ENCODE results near the gene SDCBP2.
A peak's percentile ranks its signal among the peaks of the same experiment; 100 is the strongest.

Gene SDCBP2

DNA sequence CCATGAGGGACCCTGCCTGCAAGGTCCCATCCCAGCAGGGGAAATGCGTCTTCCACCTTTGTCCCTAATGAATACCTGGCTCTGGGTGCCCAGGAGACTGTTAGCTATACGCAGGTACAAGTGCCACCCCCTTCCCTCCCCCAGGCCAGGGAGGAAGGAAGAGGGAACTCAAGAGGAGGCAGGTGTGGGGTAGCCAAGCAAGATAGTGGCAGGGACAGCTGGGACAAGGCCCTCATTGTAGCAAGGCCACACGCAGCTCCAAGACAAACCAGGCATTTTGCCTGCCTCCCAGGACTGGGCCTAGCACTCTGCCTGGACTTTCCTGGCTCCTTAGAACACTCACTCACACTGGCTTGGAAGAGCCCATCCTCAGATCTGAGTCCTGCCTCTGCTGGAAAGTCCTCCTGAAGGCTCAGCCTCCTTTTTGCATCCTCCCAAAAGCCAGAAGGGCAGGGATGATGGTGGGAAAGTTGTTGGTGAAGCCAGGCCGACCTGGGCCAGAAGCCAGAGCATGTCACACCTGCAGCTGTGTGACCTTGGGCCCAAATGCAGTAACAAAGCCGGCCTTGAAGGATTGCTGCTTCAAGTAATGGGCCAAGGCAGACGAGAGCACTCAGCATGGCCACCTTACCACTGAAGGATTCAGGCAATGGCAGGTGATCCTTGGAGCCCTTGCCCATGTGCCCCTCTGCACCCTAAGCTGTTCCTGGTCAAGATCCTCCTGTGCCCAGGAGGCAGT lies 35.1 kb downstream of the SDCBP2 start:
- no peak for DNase-seq

DNA sequence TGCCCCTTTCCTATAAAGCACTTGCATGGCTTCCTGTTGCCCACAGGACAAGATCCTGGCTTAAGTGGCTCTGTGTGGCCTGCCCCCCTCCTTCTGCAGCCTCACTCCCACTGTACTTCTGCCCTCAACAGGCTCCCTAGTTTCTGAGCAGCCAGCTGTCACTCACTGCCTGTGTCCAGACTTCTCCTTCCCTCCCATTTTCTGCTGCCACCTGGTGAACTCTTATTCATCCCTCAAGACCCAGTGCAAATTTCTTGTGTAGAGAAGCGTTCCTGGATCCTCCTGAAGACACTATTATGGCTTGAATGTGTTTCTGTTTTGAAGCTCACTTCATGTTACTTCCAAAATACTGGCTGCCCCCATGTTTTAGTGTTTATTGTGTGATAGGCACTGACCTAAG lies 36.3 kb downstream of the SDCBP2 start:
- DNase-seq: no peak

DNA sequence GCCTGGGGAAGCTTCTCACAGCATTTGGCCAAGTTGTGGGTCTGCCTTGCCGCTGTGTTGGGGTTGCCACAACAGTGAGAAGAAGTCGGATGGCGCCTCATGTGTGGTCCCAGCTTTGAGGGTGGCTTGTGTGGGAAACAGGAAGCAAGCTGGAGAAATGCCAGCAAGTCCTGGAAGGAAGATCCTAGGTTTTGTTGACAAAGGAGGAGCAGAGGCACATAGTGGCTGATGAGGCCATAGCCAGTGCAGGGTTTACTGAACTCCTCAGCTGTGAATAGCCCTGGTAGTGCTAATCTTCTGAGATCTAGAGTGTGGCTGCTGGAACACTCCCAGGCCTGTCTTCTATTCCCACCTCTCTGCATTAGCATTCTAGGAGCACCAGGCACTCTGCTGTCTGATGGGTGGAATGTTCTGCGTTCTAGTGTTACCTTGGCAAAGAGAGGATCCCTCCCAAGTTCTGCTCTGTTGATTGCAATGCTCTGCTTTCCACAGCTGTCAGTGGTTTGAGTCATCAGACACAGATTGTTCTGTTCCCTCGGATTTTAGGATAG lies 37.7 kb downstream of the SDCBP2 start:
- DNase-seq: no peak

DNA sequence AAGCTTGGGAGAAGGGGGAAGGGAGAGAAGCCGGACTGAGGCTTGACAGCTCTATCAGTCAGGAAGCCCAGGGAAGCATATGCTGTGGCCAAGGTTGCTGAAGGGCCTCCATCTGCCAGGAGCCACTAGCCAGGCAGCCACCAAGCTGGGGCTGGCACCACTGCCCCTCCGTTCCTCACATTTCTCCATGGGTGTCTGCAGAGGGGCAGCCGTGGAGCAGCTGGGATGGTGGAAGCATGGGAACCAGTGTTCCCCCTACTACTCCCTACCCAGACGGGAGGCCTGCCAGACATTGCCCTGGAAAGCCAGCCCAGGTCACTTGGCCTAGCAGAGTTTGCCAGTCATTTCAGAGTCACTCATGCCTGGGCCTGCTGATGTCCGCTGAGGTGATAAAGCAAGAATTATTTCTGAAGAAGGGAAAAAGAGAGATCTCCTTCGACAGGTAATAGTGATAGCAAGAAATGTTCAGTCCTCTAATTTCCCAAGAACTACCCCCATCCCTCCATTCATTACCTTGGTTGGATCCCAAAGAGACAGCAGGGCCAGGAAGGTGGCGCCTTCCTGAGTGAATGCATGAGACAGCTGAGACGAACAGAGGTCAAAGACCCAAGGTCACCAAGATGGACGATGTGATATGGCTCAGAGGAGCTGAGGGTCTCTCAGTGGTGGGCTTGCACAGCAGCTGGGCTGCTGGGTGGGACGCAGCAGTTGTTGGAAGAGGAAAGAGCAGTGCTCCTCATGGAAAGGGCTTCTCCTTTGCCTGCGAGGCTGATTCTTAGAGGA lies 41.0 kb downstream of the SDCBP2 start:
- no peak for DNase-seq

DNA sequence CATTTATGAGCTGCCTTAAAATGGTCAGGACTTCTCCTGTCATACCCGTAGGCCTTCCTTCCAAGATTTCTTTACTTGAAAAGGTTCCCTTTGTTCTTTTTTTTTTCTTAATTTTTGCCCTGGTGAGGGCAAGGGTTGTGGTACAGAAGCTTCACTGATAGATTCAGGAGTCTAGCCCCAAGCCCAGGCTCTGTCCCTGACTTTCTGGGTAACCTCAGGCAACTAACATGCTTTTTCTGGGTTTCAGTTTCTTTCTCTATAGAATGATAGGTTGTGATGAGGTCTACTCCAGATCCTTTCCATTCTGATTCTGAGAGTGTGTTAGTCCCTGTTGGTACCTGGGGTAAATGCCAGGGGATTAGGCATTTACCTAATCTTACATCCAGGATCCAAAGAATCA lies 41.6 kb downstream of the SDCBP2 start:
- DNase-seq: no peak

GRCh38 chr20:1286267-1287024 lies 42.5 kb downstream of the SDCBP2 start:
- no peak for DNase-seq

- DNase-seq: no peak
Measured at GRCh38 chr20:1283522-1284510, 45.1 kb downstream of the SDCBP2 start.

DNA sequence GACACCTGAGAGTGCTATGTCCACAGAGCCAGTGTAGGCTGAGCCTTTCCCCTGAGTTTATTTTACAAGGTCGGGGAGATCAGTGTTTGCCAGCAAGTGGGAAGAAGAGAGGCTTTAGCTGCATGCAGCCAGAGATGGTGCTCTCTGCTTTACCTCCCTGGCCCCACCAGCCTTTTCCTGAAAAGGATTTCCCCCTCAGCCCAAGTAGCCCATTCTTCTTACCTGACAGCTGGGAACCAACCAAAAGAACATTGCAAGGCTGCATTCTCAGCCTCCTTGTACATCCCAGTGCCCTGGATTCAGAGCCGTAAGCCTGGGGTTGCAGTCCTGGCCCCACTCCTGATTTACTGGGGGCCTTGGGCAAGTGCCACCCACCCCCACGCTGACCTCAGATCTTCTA lies 46.0 kb downstream of the SDCBP2 start:
- DNase-seq: no peak

GRCh38 chr20:1281279-1282057 lies 47.5 kb downstream of the SDCBP2 start:
- no peak for DNase-seq

- DNase-seq: no peak
Measured at GRCh38 chr20:1280195-1281102, 48.5 kb downstream of the SDCBP2 start.

DNA sequence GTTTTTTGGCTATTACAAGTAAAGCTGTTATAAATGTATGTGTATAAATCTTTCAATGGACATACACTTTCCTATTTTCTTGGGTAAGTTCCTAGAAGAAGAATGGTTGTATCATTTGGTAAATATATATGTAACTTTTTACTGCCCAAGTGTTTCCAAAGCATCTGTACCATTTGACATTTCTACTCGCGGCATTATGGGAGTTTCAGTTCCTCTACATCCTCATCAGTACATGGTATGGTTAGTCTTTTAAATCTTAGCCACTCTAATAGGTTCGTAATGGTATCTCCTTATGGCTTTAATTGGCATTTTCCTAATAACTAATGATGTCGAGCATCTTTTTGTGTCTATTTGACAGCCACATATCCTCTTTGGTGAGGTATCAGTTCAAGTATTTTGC lies 49.9 kb downstream of the SDCBP2 start:
- no peak for DNase-seq

GRCh38 chr20:1277529-1278322 lies 51.2 kb downstream of the SDCBP2 start:
- DNase-seq: no peak

DNA sequence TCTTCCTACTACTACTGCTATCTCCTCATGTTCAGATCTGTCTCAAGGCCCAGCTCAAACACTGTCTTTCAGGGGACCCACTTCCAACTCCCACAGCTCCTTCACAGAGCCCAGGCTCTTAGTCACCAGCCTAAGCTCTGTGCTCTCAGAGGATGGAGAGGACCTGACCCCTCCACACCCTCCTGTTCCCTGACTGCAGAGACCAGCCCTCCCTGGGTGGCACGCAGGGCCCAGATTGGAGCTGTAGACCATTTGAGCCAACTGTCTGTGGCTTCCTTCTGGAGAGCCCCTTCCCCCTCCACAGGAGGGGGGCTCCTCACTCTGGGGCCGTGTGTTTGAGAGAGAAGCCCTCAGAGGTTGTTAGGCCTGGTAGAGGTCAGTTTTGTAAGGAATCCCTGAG lies 53.0 kb downstream of the SDCBP2 start:
- no peak for DNase-seq

GRCh38 chr20:1274485-1275311 lies 54.2 kb downstream of the SDCBP2 start:
- DNase-seq: peak; percentile 72

DNA sequence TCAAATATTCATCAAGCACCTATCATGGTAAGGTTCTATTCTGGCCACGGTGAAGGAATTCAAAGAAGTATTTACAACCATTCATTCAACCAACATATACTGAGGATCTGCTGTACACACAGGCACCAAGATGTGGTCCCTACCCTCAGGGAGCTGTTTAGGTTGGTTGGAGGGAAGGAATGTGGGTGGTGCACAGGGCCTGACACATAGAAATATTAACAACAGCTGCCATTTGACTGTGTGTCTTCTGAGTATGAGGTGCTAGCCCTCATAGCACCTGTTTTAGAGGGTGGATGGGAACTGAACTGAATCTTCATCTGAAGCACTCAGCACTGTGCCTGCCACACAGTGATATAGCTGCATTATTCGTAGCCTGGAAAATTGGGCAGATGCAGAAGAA lies 55.6 kb downstream of the SDCBP2 start:
- no peak for DNase-seq

DNA sequence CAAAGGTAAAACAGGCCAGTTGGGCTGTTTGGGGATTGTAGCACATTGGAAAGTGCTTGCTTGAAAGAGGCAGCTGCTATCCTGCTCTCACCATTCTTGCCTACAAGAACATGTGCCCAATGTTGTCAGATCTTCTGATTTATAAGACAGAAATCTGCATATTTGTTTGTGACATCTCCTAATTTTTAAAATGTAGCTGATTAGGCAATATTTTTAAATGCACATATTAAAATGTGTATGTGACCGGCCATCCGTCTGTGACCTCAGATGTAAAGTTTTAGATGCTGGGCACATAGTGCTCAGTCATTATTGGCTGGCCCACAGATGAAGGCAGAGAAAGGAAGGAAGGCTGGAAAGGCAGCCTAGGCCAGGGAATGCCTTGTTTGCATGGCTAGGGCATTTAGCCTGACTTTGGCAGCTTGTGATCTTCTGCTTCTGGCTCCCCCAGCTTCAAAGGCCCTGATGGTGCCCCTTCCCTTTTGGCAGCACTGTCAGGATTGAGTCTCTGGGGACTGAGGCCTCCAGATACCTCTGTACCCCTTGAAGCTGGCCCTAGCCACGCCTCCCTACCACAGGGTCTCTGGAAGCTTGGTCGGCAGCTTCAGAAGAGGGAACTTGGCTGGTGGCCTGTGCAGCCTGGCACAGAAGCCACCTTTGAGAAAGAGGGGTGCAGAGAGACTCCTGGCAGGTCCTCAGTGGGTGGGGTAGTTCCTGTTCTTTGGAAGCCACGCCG lies 56.4 kb downstream of the SDCBP2 start:
- peak; percentile 8 for DNase-seq

DNA sequence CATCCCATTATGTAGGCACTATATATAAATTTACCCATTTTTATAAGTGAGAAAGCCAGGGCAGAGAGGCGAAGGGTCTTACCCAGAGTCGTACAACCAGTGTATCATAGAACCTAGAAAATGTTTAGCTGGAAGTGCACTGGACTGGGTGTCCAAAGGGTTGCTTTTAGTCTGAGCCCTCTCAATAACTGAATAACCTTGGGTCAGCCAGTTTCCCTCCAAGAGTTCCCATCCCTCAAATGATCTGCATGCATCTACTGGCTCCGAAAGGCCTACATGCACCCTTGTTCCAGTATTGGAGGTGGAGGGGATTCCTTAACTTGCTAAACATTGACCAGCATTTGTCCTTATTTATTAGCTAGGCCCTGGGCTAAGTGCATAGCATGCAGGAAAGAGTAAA lies 59.1 kb downstream of the SDCBP2 start:
- DNase-seq: no peak

DNA sequence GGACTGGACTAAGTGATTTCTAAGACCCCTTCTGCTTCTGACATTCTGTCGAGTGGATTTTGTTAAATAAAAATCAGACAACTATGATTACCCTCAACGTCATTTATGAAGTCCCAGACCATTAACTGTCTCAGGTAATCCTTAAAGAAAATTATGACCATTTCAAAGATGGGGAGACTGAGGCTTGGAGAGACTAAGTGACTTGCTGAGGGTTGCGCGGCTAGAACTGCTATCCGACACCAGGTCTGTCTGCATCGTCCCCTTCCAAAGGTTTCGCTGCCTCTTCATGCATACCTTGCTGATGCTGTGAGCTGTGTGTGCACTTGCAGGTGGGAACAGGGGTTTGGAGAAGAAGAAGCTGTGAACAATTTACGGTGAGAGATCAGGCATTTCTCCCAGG lies 59.7 kb downstream of the SDCBP2 start:
- DNase-seq: no peak
